ENCODE results near the gene NIPA2.

- TF ChIP-seq CTCF (IDR thresholded peaks at IDR 0.05; ENCODE audit: insufficient read depth, low read depth, low read length) = no peak
- no peak for TF ChIP-seq EZH2 (IDR thresholded peaks at IDR 0.05; ENCODE audit: insufficient read depth, low read length)
These were observed 51.8 kb downstream of the NIPA2 start for GRCh38 chr15:22890296-22890695.

Measured in astrocyte (in vitro differentiated cells and primary cell).